Type B pancreatic cell (in vitro differentiated cells): ENCODE measurements around the gene NAA11. TPM values are rescaled to one million over a fixed set of nuclear protein-coding genes. Genes with fewer than 3 reads are reported as not detected.

Experiments
- DNase-seq: peaks from one replicate; pipeline ENCODE4 v3.0.0; 2021; ENCODE audit warnings: mixed read lengths; ENCODE audit not compliant: unreplicated experiment; ENCODE audit errors: extremely low spot score
- H3K27ac Mint-ChIP-seq: 2 replicates; pipeline ENCODE4 v1.8.0; 2021; ENCODE audit warnings: mild to moderate bottlenecking, mixed read lengths
- H3K27me3 Mint-ChIP-seq: 2 replicates; pipeline ENCODE4 v1.8.0; 2021; ENCODE audit warnings: mixed read lengths
- H3K36me3 Mint-ChIP-seq: 2 replicates; pipeline ENCODE4 v1.8.0; 2021; ENCODE audit warnings: mixed read lengths
- H3K4me1 Mint-ChIP-seq: one replicate; pipeline ENCODE4 v1.8.0; 2021; ENCODE audit warnings: mixed read lengths; ENCODE audit not compliant: unreplicated experiment
- H3K4me3 Mint-ChIP-seq: 2 replicates; pipeline ENCODE4 v1.8.0; 2021; ENCODE audit warnings: mild to moderate bottlenecking, mixed read lengths
- H3K9me3 Mint-ChIP-seq: 2 replicates; pipeline ENCODE4 v1.8.0; 2021; ENCODE audit warnings: mixed read lengths
- total RNA-seq: library from RNA; stranded (reverse); gene quantifications from 2 replicates; pipeline ENCODE4 v1.2.1, GENCODE V29; 2021; ENCODE audit warnings: low replicate concordance
- TF ChIP-seq, protein P1 (sequence below): fragments of 200-600 bp; sonication (generic); conservative IDR thresholded peaks from 2 replicates; pipeline ENCODE4 v1.5.0; 2021; ENCODE audit warnings: antibody characterized with exemption, mild to moderate bottlenecking

The NAA11 gene
- total RNA-seq, 1 donor from 2014 or later: not detected

DNA sequence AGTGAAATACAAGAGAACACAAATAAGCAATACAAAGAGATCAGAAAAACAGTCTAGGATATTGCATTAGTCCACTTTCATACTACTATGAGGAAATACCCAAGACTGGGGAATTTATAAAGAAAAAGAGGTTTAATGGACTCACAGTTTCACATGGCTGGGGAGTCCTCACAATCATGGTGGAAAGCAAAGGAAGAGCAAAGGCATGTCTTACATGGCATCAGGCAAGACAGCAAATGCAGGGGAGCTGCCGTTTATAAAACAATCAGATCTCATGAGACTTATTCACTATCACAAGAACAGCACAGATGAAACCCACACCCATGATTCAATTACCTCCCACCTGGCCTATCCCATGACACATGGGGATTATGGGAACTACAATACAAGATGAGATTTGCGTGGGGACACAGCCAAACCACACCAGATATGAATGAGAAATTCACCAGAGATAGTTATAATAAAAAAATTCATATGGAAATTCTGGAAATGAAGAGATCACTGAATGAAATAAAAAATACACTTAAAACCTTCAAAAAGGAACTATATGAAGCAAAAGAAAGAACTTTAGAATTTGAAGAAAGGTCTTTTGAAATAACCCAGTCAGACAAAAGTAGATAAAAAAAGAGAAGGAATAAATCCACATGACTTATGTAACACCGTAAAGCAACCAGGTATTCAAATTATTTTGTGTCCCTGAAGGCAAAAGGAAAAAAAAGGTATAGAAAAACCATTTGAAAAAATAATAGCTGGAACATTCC, 16.2 kb upstream of the NAA11 start:
- no peak overlapping the region for H3K27ac Mint-ChIP-seq
- peaks cover 12% of the 10 kb centered on the region for H3K9me3 Mint-ChIP-seq
- no peaks in the 10 kb centered on the region for H3K4me1 Mint-ChIP-seq
- TF ChIP-seq, protein P1, sequence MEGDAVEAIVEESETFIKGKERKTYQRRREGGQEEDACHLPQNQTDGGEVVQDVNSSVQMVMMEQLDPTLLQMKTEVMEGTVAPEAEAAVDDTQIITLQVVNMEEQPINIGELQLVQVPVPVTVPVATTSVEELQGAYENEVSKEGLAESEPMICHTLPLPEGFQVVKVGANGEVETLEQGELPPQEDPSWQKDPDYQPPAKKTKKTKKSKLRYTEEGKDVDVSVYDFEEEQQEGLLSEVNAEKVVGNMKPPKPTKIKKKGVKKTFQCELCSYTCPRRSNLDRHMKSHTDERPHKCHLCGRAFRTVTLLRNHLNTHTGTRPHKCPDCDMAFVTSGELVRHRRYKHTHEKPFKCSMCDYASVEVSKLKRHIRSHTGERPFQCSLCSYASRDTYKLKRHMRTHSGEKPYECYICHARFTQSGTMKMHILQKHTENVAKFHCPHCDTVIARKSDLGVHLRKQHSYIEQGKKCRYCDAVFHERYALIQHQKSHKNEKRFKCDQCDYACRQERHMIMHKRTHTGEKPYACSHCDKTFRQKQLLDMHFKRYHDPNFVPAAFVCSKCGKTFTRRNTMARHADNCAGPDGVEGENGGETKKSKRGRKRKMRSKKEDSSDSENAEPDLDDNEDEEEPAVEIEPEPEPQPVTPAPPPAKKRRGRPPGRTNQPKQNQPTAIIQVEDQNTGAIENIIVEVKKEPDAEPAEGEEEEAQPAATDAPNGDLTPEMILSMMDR: no peak
- no peak for DNase-seq
- no peaks in the 10 kb centered on the region for H3K36me3 Mint-ChIP-seq
- no peak overlapping the region for H3K4me3 Mint-ChIP-seq
- no peaks in the 10 kb centered on the region for H3K27me3 Mint-ChIP-seq

- Mint-ChIP-seq H3K36me3 (no peaks in the 10 kb centered on the region), H3K9me3 (peaks cover 8% of the 10 kb centered on the region), H3K27me3 (no peaks in the 10 kb centered on the region), H3K4me1 (no peaks in the 10 kb centered on the region), H3K4me3 (no peak overlapping the region), H3K27ac (no peak overlapping the region)
- TF ChIP-seq, protein P1: no peak
- DNase-seq: no peak
Observed at GRCh38 chr4:79340568-79340967, 14.7 kb upstream of the NAA11 start.

GRCh38 chr4:79338148-79338547, 12.3 kb upstream of the NAA11 start:
- DNase-seq: no peak
- no peak overlapping the region for H3K4me3 Mint-ChIP-seq
- no peak overlapping the region for H3K27ac Mint-ChIP-seq
- peaks cover 5% of the 10 kb centered on the region for H3K4me1 Mint-ChIP-seq
- H3K9me3 Mint-ChIP-seq: peaks cover 8% of the 10 kb centered on the region
- H3K36me3 Mint-ChIP-seq: no peaks in the 10 kb centered on the region
- TF ChIP-seq, protein P1: no peak
- no peaks in the 10 kb centered on the region for H3K27me3 Mint-ChIP-seq

DNA sequence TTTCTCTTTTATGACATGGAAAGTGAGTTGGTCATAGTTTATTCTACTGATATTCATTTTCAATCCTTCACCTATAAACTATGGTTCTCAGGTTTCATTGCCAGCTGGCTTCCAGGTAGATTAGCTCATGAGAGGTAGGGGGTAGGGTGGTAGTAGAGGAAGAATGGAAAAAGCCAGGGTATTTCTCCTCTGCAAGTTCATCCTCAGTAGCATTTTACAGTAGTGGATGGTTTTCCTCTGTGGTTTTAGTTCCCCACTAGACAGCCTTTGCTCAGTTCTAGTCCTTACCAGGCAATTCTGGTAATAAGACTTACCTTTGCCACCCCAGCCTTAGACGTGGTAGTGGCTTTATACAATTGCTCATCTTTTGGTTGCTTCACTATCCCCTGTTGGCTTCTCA, 8.9 kb upstream of the NAA11 start:
- Mint-ChIP-seq H3K27ac (no peak overlapping the region), H3K4me1 (peaks cover 14% of the 10 kb centered on the region), H3K9me3 (no peaks in the 10 kb centered on the region), H3K4me3 (no peak overlapping the region), H3K36me3 (no peaks in the 10 kb centered on the region), H3K27me3 (no peaks in the 10 kb centered on the region)
- TF ChIP-seq, protein P1: no peak
- no peak for DNase-seq

DNA sequence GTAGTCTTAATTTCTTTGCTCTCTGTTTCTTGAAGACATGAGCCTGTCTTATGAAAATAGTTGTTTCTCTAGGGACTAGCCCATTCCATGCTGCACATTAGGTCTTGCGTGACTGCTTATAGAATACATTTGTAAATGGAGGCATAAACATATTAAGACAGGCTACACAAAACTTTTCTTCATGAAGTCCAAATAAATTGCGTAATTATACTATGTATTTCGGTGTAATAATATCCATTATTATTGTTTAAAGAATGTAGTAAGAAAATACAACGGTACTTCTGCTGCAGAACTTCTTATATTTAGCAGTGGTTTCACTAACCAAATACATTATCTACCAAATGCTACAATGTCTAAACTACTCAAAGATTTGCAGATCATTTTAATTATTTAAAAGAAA, 8.5 kb upstream of the NAA11 start:
- Mint-ChIP-seq H3K27ac (no peak overlapping the region), H3K27me3 (no peaks in the 10 kb centered on the region), H3K4me1 (peaks cover 14% of the 10 kb centered on the region), H3K9me3 (no peaks in the 10 kb centered on the region), H3K36me3 (no peaks in the 10 kb centered on the region), H3K4me3 (no peak overlapping the region)
- DNase-seq: no peak
- TF ChIP-seq, protein P1: no peak
